Transverse colon (tissue), 4 donors: ENCODE data around the gene BAZ1A. TPM values are rescaled to one million over a fixed set of nuclear protein-coding genes. Genes with fewer than 3 reads are reported as not detected.

ENCODE experiments used
- DNase-seq: peaks from one replicate; pipeline ENCODE4 v3.0.0-alpha.2; 2019
- H3K27ac ChIP-seq, 4 donors: fragments of 200-600 bp; sonication (generic); 2 replicates each; pipeline ENCODE4 v1.5.1; 2016 to 2018; ENCODE audit warnings: inconsistent platforms in 4 of 4
- H3K27me3 ChIP-seq: fragments of 200-600 bp; sonication (generic); 2 replicates; pipeline ENCODE4 v1.5.1; 2017; ENCODE audit warnings: inconsistent platforms
- H3K36me3 ChIP-seq, 4 donors: fragments of 200-600 bp; sonication (generic); 2 replicates each; pipeline ENCODE4 v1.5.1; 2017 to 2019; ENCODE audit warnings: inconsistent platforms in 4 of 4
- H3K4me1 ChIP-seq, 4 donors: fragments of 200-600 bp; sonication (generic); 2 replicates each; pipeline ENCODE4 v1.5.1; 2017 to 2020; ENCODE audit warnings: inconsistent platforms in 4 of 4
- H3K4me3 ChIP-seq, 4 donors: fragments of 200-600 bp; sonication (generic); 1 replicate in 1 of 4; 2 replicates in 3 of 4; pipeline versions ENCODE4 v1.5.1 to v1.6.1; 2017 to 2019; ENCODE audit warnings: inconsistent platforms in 4 of 4
- H3K9me3 ChIP-seq, 2 donors: fragments of 200-600 bp; sonication (generic); 2 replicates each; pipeline ENCODE4 v1.5.1; 2017 to 2019; ENCODE audit warnings: inconsistent platforms in 2 of 2
- EP300 ChIP-seq: sonication (generic); formaldehyde crosslinking; IDR thresholded peaks from one replicate; pipeline ENCODE4 v1.6.1; 2017; ENCODE audit warnings: antibody characterized with exemption, low read depth
- POLR2A ChIP-seq: fragments of 450-650 bp; IDR thresholded peaks from one replicate; pipeline ENCODE4 v1.6.1; 2016; ENCODE audit warnings: antibody characterized with exemption, mild to moderate bottlenecking, moderate library complexity
- POLR2AphosphoS5 ChIP-seq, 3 donors: sonication (generic); formaldehyde crosslinking; IDR thresholded peaks; one replicate each; pipeline ENCODE4 v1.6.1; 2016; ENCODE audit warnings: antibody characterized with exemption in 3 of 3
- WGBS, 2 donors: methylation state at CpG; one replicate each; pipeline ENCODE4 v1.1.5; 2018; ENCODE audit warnings: low coverage in 1 of 2; 5-methylcytosine and 5-hydroxymethylcytosine counted together
- in situ Hi-C, 4 donors: fragments of 200-750 bp; cut with MboI; loops; one replicate each; pipeline versions ENCODE4 v1.15.0 to v1.15.1; 2017; ENCODE audit warnings: low sequenced_read_pairs in 3 of 4, low pct_ligation_motif_present in 1 of 4, low pct_unique_long_range_greater_than_20kb in 1 of 4
- intact Hi-C: fragments of 100-400 bp; cut with DNase I; formaldehyde crosslinking; loops from one replicate; pipeline ENCODE4 v1.15.1; 2023; ENCODE audit warnings: low total_unique reads
- total RNA-seq, 4 donors: library from RNA; depleted of rRNA; stranded (reverse); fragments of >200 nt; gene quantifications; one replicate each; pipeline ENCODE4 v1.1.0, GENCODE V29; 2016
- TF ChIP-seq, protein P1 (sequence below), 5 experiments: fragments of 200-600 bp in 3 of 5; fragments of 450-650 bp in 2 of 5; sonication (generic) in 3 of 5; IDR thresholded peaks; 1 replicate in 2 of 5; 2 replicates in 3 of 5; pipeline ENCODE4 v1.5.1; 2016 to 2017; ENCODE audit warnings: antibody characterized with exemption in 5 of 5, inconsistent platforms in 3 of 5, mild to moderate bottlenecking in 2 of 5, moderate library complexity in 1 of 5

The BAZ1A gene
- total RNA-seq, 4 donors from 2014 or later: 25.8 to 48.1 (median 41.0) TPM

DNA sequence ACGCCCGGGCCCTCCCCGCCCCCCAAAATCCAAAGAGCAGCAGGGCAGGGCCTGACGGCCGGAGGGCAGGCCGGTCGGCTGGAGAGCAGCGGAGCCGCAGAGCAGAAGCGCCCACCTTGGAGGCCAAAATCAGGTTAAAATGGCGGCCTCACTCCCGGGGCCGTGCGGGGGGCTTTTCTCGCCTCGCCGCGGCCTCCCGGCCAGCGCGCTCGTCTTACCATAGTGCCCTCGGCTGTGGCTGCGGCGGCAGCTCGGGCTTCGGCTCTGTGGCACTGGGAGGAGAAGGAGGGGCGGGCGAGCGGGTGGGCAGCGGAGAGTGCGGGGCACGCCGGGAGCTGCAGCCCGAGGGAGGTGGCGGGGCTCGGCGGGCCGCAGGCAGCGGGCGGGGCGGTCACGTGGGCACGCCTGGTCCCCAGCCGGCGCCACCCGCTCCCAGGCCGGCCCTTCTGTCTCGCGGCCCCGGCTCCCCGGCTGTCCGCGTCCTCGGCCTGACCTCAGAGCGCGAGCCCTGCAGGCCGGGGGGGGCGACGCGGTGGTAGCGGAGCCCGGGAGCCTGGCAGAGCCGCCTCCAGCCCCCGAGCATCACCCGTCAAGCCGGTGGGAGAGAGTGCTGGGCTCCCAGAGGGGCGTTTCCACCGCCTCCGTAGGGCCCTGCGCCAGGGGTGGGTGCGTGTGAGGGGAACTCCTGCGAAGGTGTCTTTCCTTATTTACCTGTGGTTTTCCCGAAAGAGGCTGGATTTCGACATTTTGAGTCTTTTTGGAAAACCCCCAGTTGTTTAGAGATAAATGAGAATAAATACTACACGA lies 160.6 kb downstream of the BAZ1A start, which contains the start of gene CFL2:
Gene CFL2, minus strand, starts transcription at position 274 of the 807 bp plus-strand sequence. Its CDS starts 53 bp downstream, at position 221.
- 0 to 1% methylated on average over 1 to 31 of the region's 76 CpGs for WGBS, 2 donors
- peaks cover 6 to 37% (median 16%) of the 10 kb centered on the region in 4 donors for H3K4me1 ChIP-seq
- in situ Hi-C loops: loop anchor here in 1 of 4 donors (25.0 kb wide), 1 partner anchor 698 kb away; the partner anchor contains the start of gene NFKBIA

DNA sequence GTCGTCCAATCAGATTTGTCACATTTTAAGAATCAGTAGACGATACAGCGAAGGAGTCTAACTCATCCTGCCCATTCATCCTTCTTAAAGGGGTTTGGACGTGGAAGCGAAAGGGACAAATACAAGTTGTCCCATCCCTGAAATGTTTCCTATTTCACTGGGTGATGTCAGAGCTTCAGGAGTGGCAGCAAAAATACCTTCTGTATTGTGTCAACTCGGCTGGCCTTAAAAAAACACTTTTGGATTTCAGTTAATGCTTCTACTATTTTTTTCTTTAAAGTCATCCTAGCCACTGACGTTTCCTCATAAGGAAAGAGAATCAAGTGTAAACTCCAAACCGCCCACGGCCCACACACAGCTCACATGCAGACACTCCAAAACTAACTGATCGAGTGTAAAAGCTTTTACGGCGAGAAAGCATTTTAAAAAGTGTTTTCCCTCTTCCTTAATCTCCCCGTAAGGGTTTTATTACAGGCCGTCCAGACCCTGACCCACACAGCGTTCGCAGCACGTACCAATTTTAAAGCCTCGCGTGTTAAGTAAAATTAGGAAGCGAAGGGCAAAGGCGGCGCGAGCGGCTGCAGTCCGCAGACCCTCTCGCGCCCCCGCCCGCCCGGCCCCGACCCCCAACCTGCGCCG lies 161.4 kb downstream of the BAZ1A start:
- TF ChIP-seq POLR2AphosphoS5 (IDR thresholded peaks at IDR 0.05): peak; percentile 63 to 73 (median 70)
- TF ChIP-seq EP300: peak; percentile 48
- TF ChIP-seq, protein P1, sequence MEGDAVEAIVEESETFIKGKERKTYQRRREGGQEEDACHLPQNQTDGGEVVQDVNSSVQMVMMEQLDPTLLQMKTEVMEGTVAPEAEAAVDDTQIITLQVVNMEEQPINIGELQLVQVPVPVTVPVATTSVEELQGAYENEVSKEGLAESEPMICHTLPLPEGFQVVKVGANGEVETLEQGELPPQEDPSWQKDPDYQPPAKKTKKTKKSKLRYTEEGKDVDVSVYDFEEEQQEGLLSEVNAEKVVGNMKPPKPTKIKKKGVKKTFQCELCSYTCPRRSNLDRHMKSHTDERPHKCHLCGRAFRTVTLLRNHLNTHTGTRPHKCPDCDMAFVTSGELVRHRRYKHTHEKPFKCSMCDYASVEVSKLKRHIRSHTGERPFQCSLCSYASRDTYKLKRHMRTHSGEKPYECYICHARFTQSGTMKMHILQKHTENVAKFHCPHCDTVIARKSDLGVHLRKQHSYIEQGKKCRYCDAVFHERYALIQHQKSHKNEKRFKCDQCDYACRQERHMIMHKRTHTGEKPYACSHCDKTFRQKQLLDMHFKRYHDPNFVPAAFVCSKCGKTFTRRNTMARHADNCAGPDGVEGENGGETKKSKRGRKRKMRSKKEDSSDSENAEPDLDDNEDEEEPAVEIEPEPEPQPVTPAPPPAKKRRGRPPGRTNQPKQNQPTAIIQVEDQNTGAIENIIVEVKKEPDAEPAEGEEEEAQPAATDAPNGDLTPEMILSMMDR (IDR thresholded peaks at IDR 0.05): no peak
- peak; percentile 43 for TF ChIP-seq POLR2A
- in situ Hi-C loops: loop anchor here in 1 of 4 donors (25.0 kb wide), 1 partner anchor 699 kb away; the partner anchor contains the start of gene NFKBIA
- Histone ChIP-seq H3K27me3 (no peaks in the 10 kb centered on the region), H3K36me3 (no peaks in the 10 kb centered on the region), H3K4me1 (peaks cover 6 to 40% (median 16%) of the 10 kb centered on the region in 4 donors), H3K27ac (peak overlapping the region; percentile 94 to 98 (median 96)), H3K9me3 (no peaks in the 10 kb centered on the region), H3K4me3 (peak overlapping the region; percentile 56 to 96 (median 84))
- peak; percentile 37 for DNase-seq
- intact Hi-C loops: no loop called here
- 2 to 15% methylated on average over 15 to 32 of the region's 33 CpGs for WGBS, 2 donors

More for the DNA sequence above, 160.6 kb downstream of the BAZ1A start, which contains the start of gene CFL2:
- no peak for TF ChIP-seq EP300
- peak; percentile 55 for TF ChIP-seq POLR2A
- TF ChIP-seq, protein P1 (IDR thresholded peaks at IDR 0.05): no peak
- TF ChIP-seq POLR2AphosphoS5 (IDR thresholded peaks at IDR 0.05): peak; percentile 76 to 91 (median 79)
- Histone ChIP-seq H3K36me3 (no peaks in the 10 kb centered on the region), H3K27ac (peak within 1 kb of the TSS; percentile 94 to 98 (median 96)), H3K27me3 (no peaks in the 10 kb centered on the region), H3K9me3 (no peaks in the 10 kb centered on the region), H3K4me3 (peak within 1 kb of the TSS; percentile 56 to 96 (median 84))
- DNase-seq: peak; percentile 82
- intact Hi-C loops: no loop called here

DNA sequence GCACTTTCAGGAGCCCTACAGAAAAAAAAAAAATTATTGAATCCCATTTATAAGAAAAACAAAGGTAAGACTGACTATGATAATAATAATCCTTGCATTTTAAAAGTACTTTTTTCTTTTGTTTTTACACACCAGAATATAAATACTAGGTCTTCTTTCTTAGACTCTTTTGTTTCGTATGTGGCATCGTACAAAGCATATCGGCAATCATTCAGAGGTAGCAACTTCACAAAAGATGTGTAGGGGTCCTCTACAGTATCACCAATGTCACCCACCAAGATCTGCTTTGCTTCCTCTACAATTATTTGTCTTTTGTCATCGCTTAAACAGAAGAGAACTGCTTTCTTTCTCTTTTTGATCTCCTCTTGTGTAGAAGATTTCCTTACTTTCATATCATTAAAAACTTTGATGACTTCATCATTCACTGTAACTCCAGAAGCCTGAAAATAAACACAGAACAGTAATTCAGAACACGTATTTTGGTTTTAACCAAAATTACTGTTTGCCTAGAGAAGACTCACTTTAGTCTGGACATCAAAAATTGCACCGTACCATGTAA lies 162.0 kb downstream of the BAZ1A start:
- in situ Hi-C loops (loop anchor here in 1 of 4 donors (25.0 kb wide), 1 partner anchor 699 kb away; the partner anchor contains the start of gene NFKBIA), intact Hi-C loops (no loop called here)
- Histone ChIP-seq H3K4me3 (peak overlapping the region in 3 of 4 donors; percentile 81 to 96 (median 86)), H3K36me3 (no peaks in the 10 kb centered on the region), H3K9me3 (no peaks in the 10 kb centered on the region), H3K4me1 (peaks cover 6 to 41% (median 16%) of the 10 kb centered on the region in 4 donors), H3K27me3 (no peaks in the 10 kb centered on the region), H3K27ac (peak overlapping the region; percentile 94 to 98 (median 96))
- no peak for DNase-seq
- WGBS, 2 donors: 51 to 71% methylated on average over 6 of the region's 6 CpGs
- TF ChIP-seq EP300 (no peak), POLR2A (no peak), POLR2AphosphoS5 (IDR thresholded peaks at IDR 0.05) (no peak)
- TF ChIP-seq, protein P1 (IDR thresholded peaks at IDR 0.05): no peak
